Muscle layer of colon (tissue), 2 donors: ENCODE data around the gene CNDP2.

ENCODE experiments used
- H3K27ac ChIP-seq: one replicate; pipeline ENCODE4 v1.7.0; 2013; ENCODE audit warnings: low read depth, mild to moderate bottlenecking, low read length, moderate library complexity
- H3K27me3 ChIP-seq, 2 donors: one replicate each; pipeline ENCODE4 v1.7.0; 2013; ENCODE audit warnings: low read length in 2 of 2, mild to moderate bottlenecking in 2 of 2; ENCODE audit not compliant: insufficient read depth in 2 of 2, control insufficient read depth in 1 of 2
- H3K36me3 ChIP-seq: one replicate; pipeline ENCODE4 v1.7.0; 2013; ENCODE audit warnings: mild to moderate bottlenecking, low read length; ENCODE audit not compliant: insufficient read depth
- H3K4me1 ChIP-seq: one replicate; pipeline ENCODE4 v1.7.0; 2013; ENCODE audit warnings: mild to moderate bottlenecking, low read length; ENCODE audit not compliant: insufficient read depth
- H3K4me3 ChIP-seq, 2 donors: one replicate each; pipeline ENCODE4 v1.7.0; 2013; ENCODE audit warnings: low read length in 2 of 2, low read depth in 1 of 2, mild to moderate bottlenecking in 1 of 2, moderate library complexity in 1 of 2
- H3K9ac ChIP-seq: one replicate; pipeline ENCODE4 v1.7.0; 2013; ENCODE audit warnings: low read length
- H3K9me3 ChIP-seq: one replicate; pipeline ENCODE4 v1.7.0; 2013; ENCODE audit warnings: mild to moderate bottlenecking, low read length
- donor health status: abdominal sarcoma.
- donor health status: Adenocarcinoma of cecum.

CNDP2 gene

GRCh38 chr18:74456349-74457042, 39.7 kb upstream of the CNDP2 start:
- peak overlapping the region; percentile 27 to 38 for H3K4me3 ChIP-seq
- peaks cover 28 to 43% of the 10 kb centered on the region in 2 donors for H3K27me3 ChIP-seq
- no peaks in the 10 kb centered on the region for H3K9me3 ChIP-seq
- H3K4me1 ChIP-seq, result peaks cover 14% of the 10 kb centered on the region
- no peaks in the 10 kb centered on the region for H3K36me3 ChIP-seq
- H3K27ac ChIP-seq, result no peak overlapping the region
- no peak overlapping the region for H3K9ac ChIP-seq

GRCh38 chr18:74457043-74457724, 39.0 kb upstream of the CNDP2 start, which contains the start of gene DIPK1C:
Gene DIPK1C, minus strand, starts transcription at chr18:74457308. Its CDS starts 49 bp downstream, at chr18:74457259.
- H3K4me1 ChIP-seq, result peaks cover 14% of the 10 kb centered on the region
- no peaks in the 10 kb centered on the region for H3K9me3 ChIP-seq
- no peak within 1 kb of the TSS for H3K9ac ChIP-seq
- H3K36me3 ChIP-seq, result no peaks in the 10 kb centered on the region
- H3K4me3 ChIP-seq, result peak within 1 kb of the TSS; percentile 27 to 38
- no peak within 1 kb of the TSS for H3K27ac ChIP-seq
- peaks cover 28 to 43% of the 10 kb centered on the region in 2 donors for H3K27me3 ChIP-seq

- H3K4me1 ChIP-seq, result peaks cover 14% of the 10 kb centered on the region
- H3K27ac ChIP-seq, result no peak overlapping the region
- no peak overlapping the region for H3K4me3 ChIP-seq
- H3K27me3 ChIP-seq, result peaks cover 28 to 43% of the 10 kb centered on the region in 2 donors
- H3K36me3 ChIP-seq, result no peaks in the 10 kb centered on the region
- H3K9ac ChIP-seq, result no peak overlapping the region
- H3K9me3 ChIP-seq, result no peaks in the 10 kb centered on the region
Observed at GRCh38 chr18:74457725-74458421, 38.3 kb upstream of the CNDP2 start.

GRCh38 chr18:74459889-74460288, 36.3 kb upstream of the CNDP2 start:
- no peak overlapping the region for H3K4me3 ChIP-seq
- no peak overlapping the region for H3K9ac ChIP-seq
- H3K27ac ChIP-seq, result no peak overlapping the region

GRCh38 chr18:74460825-74461224, 35.3 kb upstream of the CNDP2 start:
- no peaks in the 10 kb centered on the region for H3K9me3 ChIP-seq
- H3K9ac ChIP-seq, result no peak overlapping the region
- no peak overlapping the region for H3K4me3 ChIP-seq
- H3K27me3 ChIP-seq, result peaks cover 3 to 21% of the 10 kb centered on the region in 2 donors
- H3K36me3 ChIP-seq, result no peaks in the 10 kb centered on the region
- H3K27ac ChIP-seq, result no peak overlapping the region
- peaks cover 14% of the 10 kb centered on the region for H3K4me1 ChIP-seq

More at GRCh38 chr18:74459889-74460288, 36.3 kb upstream of the CNDP2 start:
- H3K9me3 ChIP-seq, result no peaks in the 10 kb centered on the region
- H3K4me1 ChIP-seq, result peaks cover 14% of the 10 kb centered on the region
- peaks cover 12 to 28% of the 10 kb centered on the region in 2 donors for H3K27me3 ChIP-seq
- no peaks in the 10 kb centered on the region for H3K36me3 ChIP-seq

- Histone ChIP-seq H3K9ac (no peak overlapping the region), H3K9me3 (no peaks in the 10 kb centered on the region), H3K4me3 (no peak overlapping the region), H3K36me3 (no peaks in the 10 kb centered on the region), H3K27ac (no peak overlapping the region), H3K4me1 (peaks cover 4% of the 10 kb centered on the region), H3K27me3 (no peaks in the 10 kb centered on the region)
Observed at GRCh38 chr18:74463254-74463653, 32.9 kb upstream of the CNDP2 start.

GRCh38 chr18:74463983-74464382, 32.2 kb upstream of the CNDP2 start:
- Histone ChIP-seq H3K36me3 (no peaks in the 10 kb centered on the region), H3K4me1 (peaks cover 9% of the 10 kb centered on the region), H3K9me3 (no peaks in the 10 kb centered on the region), H3K27ac (no peak overlapping the region), H3K4me3 (no peak overlapping the region), H3K27me3 (no peaks in the 10 kb centered on the region), H3K9ac (no peak overlapping the region)

GRCh38 chr18:74465775-74466174, 30.4 kb upstream of the CNDP2 start:
- H3K4me1 ChIP-seq, result peaks cover 12% of the 10 kb centered on the region
- H3K27me3 ChIP-seq, result no peaks in the 10 kb centered on the region
- no peaks in the 10 kb centered on the region for H3K9me3 ChIP-seq
- H3K9ac ChIP-seq, result no peak overlapping the region
- no peaks in the 10 kb centered on the region for H3K36me3 ChIP-seq
- H3K4me3 ChIP-seq, result no peak overlapping the region
- no peak overlapping the region for H3K27ac ChIP-seq

GRCh38 chr18:74468547-74469061, 27.6 kb upstream of the CNDP2 start:
- Histone ChIP-seq H3K4me1 (peaks cover 12% of the 10 kb centered on the region), H3K9me3 (no peaks in the 10 kb centered on the region), H3K27me3 (no peaks in the 10 kb centered on the region), H3K36me3 (no peaks in the 10 kb centered on the region), H3K4me3 (no peak overlapping the region), H3K27ac (no peak overlapping the region), H3K9ac (no peak overlapping the region)

GRCh38 chr18:74472312-74472711, 23.9 kb upstream of the CNDP2 start:
- Histone ChIP-seq H3K36me3 (no peaks in the 10 kb centered on the region), H3K4me3 (no peak overlapping the region), H3K9me3 (no peaks in the 10 kb centered on the region), H3K27ac (no peak overlapping the region), H3K4me1 (peaks cover 12% of the 10 kb centered on the region), H3K9ac (no peak overlapping the region), H3K27me3 (no peaks in the 10 kb centered on the region)

GRCh38 chr18:74473976-74474640, 22.1 kb upstream of the CNDP2 start:
- no peak overlapping the region for H3K9ac ChIP-seq
- H3K4me1 ChIP-seq, result peaks cover 2% of the 10 kb centered on the region
- no peaks in the 10 kb centered on the region for H3K9me3 ChIP-seq
- no peaks in the 10 kb centered on the region for H3K36me3 ChIP-seq
- H3K4me3 ChIP-seq, result no peak overlapping the region
- no peaks in the 10 kb centered on the region for H3K27me3 ChIP-seq
- H3K27ac ChIP-seq, result no peak overlapping the region
